Upper lobe of left lung (tissue), 4 donors: ENCODE results near the gene PFN1.

Experiments used
- CTCF ChIP-seq, 6 experiments: fragments of 450-650 bp in 4 of 6; fragments of 200-600 bp in 2 of 6; sonication (generic) in 2 of 6; IDR thresholded peaks; one replicate each; pipeline ENCODE4 v1.5.1; 2016 to 2019; ENCODE audit warnings: antibody characterized with exemption in 6 of 6
- EP300 ChIP-seq, 4 donors: sonication (generic); formaldehyde crosslinking; IDR thresholded peaks; one replicate each; pipeline ENCODE4 v1.5.1; 2017; ENCODE audit warnings: antibody characterized with exemption in 4 of 4, control low read depth in 2 of 4
- POLR2A ChIP-seq, 4 donors: fragments of 450-650 bp; IDR thresholded peaks; one replicate each; pipeline ENCODE4 v1.5.1; 2016 to 2017; ENCODE audit warnings: antibody characterized with exemption in 4 of 4, mild to moderate bottlenecking in 2 of 4

GRCh38 chr17:4896332-4897197, 51.8 kb downstream of the PFN1 start:
- no peak for TF ChIP-seq CTCF (IDR thresholded peaks at IDR 0.05)
- no peak for TF ChIP-seq EP300 (IDR thresholded peaks at IDR 0.05)
- TF ChIP-seq POLR2A (IDR thresholded peaks at IDR 0.05) = no peak
